SU-DHL-6 (cell line): Measurements from ENCODE around the gene CLPX.

Source experiments
- EZH2phosphoT487 ChIP-seq: fragments of 200-600 bp; sonication (generic), shearing (Covaris generic); conservative IDR thresholded peaks from 2 replicates; pipeline ENCODE4 v1.6.1; 2018; ENCODE audit warnings: mild to moderate bottlenecking, antibody characterized with exemption, low read length, moderate library complexity, mixed read lengths
- TF ChIP-seq, protein P1 (sequence below): fragments of 200-600 bp; sonication (generic); IDR thresholded peaks from one replicate; pipeline ENCODE4 v1.5.1; 2017; ENCODE audit warnings: antibody characterized with exemption, mild to moderate bottlenecking, low read length, moderate library complexity; ENCODE audit not compliant: insufficient read depth, poor library complexity, severe bottlenecking

DNA sequence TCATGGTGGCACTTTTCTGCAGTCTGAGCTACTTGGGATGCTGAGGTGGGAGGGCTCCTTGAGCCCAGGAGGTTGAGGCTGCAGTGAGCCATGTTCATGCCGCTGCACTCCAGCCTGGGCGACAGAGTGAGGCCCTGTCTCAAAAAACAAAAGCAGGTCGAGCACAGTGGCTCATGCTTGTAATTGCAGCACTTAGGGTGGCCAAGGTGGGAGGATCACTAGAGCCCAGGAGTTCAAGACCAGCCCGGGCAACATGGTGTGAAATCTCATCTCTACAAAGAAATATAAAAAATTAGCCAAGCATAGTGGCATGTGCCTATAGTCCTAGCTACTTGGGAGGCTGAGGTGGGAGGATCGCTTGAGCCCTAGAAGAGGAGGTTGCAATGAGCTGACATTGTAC, 80.1 kb downstream of the CLPX start:
- TF ChIP-seq, protein P1, sequence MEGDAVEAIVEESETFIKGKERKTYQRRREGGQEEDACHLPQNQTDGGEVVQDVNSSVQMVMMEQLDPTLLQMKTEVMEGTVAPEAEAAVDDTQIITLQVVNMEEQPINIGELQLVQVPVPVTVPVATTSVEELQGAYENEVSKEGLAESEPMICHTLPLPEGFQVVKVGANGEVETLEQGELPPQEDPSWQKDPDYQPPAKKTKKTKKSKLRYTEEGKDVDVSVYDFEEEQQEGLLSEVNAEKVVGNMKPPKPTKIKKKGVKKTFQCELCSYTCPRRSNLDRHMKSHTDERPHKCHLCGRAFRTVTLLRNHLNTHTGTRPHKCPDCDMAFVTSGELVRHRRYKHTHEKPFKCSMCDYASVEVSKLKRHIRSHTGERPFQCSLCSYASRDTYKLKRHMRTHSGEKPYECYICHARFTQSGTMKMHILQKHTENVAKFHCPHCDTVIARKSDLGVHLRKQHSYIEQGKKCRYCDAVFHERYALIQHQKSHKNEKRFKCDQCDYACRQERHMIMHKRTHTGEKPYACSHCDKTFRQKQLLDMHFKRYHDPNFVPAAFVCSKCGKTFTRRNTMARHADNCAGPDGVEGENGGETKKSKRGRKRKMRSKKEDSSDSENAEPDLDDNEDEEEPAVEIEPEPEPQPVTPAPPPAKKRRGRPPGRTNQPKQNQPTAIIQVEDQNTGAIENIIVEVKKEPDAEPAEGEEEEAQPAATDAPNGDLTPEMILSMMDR, result no peak
- no peak for TF ChIP-seq EZH2phosphoT487
